Activated CD4-positive, alpha-beta T cell treated with anti-CD3 and anti-CD28 coated beads, Interleukin-2, amount 50 U/mL, for 16 hours (primary cell): ENCODE results near the gene EPDR1.

Experiments used
- DNase-seq: peaks from one replicate; pipeline ENCODE4 v3.0.0-alpha.2; 2020

Gene EPDR1

DNA sequence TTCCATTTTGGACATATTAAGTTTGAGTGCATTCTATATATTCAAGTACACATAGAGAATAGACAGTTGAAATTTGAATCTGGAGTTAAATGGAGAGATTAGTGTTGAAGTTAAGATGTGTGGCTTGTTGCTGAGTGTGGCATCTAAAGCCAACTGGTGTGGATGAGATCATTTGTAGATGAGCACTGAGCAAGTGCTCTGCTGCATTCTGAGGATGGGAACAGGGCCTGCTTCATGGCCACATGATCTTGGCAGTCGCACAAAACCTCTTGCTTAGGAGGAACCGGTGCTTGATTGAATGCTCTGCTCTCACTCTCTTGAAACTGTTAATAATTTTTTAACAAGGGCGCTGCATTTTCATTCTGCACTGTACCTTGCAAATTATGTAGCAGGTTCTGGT is 62.0 kb downstream of the EPDR1 start:
- no peak for DNase-seq

DNA sequence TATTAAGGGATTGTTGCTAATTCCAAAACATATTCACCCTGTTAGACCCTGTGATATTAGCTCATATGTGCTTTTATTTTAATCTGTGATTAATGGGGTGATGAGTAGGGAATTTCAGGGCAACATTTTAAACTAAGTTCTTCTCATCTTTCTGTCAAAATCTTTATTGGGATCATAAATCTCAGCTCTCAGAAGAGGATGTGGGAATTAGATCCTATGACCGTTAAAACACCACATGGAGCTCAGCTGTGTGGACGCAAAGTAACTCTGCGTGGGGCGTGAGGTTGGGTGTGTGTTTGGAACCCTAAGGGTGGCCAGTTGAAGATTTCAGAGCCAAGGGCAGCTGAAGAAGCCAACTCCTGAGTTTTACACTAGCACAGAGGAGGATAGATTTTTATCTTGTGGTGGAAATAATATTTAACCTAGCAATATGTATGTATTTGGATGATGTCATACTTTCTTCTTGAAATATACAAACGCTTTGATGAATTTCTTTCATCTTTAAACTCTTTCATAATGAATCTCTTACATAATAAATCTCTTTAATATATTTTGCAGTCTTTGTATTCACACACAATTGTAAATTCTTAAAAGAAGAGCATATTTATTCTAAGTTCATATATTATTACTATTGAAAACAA is 64.4 kb downstream of the EPDR1 start:
- DNase-seq, result no peak

DNA sequence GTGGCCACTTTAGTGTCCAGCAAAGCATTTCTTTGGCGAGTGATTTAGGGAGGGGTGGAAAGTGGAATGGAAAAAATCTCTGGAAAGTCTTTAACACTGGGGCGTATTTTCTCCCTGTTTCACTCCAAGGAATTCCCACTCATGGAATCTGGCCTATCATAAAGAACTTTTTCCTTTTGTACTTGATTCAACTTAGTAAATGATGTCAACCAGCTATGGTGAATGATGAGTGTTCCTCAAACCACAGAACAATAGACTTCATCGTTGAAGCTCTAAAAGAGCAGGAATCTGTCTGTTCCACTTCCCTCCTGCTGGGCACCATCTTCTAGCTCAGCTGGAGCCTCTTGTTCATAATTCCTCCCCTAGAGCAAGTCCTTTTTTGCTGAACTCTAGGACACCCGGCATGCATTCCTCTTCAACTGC is 66.5 kb downstream of the EPDR1 start:
- no peak for DNase-seq

DNA sequence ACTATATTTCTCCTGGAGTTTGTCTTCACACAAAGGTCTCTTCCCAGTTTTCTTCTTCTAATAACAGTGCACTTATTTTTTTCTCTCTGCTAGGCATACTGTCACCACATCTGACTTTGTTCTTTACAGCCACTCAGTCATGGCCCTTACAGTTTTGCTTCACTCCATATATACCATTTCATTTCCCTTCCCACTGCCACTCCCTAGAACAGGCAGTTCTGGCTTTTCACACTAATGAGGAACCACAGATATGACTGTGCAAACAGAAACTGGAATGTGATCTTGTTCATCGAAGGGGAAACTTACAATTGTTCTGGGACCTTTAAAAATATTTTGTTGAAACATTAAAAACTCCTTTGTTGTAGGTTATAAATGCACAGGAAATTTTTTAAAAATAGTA is 67.3 kb downstream of the EPDR1 start:
- no peak for DNase-seq

DNA sequence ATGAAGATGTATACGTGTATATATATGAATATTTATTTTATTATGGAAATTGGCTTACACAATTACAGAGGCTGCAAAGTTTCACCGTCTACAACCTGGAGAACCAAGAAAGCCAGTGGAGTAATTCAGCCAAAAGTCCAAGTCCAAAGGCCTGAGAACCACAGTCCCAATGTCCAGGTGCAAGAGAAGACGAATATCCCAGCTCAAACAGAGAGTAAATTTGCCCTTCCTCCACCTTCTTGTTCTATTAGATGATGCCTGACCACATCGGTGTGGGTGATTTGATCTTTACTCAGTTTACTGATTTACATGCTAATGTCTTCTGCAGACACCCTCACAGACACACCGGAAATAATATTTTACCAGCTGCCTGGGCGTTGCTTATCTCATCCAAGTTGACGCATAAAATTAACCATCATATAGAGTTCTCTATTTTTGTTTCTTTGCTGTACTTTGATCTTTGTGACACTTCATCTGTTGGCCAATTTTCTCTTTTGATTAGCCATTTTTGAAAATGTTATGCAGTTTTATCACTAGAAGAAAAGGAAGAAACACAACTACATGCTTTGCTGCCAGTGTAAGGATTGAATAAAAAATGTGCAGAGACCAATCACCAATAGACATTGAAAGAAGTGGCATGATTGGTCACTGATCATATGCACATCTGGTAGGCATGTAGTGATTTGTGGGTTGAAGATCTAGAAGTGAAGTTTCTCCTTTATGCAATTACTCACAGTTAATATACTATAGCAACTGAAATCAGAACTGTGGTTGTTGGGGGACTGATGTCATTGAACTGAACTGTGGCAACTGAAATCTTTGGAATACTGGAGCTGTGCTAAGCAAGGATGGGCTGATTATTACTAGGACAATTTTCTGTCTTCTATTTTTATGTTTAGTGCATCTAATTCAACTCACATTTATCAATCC is 68.5 kb downstream of the EPDR1 start:
- no peak for DNase-seq

DNA sequence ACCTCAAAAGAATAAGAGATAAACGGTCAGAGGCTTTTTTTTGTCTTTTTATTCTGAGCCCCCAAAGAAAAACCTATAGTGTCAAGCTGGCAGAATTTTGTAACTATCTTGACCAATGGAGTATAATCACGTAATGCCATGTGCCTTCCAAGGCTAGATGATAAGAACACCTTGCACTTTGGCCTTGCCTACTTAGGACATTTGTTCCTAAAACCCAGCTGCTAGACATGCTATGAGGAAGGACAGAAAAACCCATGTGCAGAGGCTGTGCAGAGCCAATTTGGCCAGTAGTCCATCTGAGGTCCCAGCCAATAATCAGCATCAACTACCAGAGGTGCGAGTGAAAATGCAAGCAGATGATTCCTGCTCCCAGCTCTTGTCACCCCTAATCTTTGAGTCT is 69.9 kb downstream of the EPDR1 start:
- no peak for DNase-seq

DNA sequence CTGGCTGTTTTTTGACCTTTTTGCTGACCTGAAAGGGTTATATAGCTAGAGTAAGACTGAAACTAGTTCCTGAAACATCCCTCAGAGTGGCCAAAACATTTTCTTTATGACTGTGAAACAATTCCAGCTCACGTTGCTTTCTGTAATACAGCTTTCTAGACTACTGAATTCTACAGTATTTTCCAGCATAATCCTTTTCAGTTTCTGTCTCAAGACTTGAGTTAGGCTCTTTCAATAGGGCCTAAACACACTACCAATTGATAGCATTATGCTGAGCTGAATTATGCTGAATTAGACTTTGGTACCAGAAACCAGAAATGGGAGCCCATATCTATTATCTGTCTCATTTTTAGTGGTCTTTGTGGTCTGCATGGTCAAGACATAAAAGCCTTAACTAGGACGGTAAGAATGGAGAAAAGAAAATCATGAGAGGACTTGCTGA is 72.6 kb downstream of the EPDR1 start:
- DNase-seq, result no peak

DNA sequence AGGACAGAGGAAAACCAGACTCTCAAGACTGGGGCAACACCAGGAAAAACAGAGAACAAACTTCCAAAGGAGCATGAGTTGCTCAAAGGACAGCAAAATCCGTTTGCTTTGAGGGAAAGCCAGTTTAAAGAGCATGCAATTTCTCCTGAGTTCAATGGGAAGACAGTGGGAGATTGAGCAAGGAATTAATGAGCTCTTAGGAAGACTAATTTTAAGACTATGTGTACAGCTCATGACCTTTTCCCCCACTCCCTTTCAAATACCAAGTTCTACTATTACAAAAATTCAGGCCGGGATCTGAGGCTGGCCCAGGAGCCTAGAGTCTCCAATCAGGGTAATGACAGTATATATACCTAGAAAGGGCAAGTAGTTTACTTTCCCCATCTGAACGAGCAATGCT is 79.2 kb downstream of the EPDR1 start:
- DNase-seq, result no peak

DNA sequence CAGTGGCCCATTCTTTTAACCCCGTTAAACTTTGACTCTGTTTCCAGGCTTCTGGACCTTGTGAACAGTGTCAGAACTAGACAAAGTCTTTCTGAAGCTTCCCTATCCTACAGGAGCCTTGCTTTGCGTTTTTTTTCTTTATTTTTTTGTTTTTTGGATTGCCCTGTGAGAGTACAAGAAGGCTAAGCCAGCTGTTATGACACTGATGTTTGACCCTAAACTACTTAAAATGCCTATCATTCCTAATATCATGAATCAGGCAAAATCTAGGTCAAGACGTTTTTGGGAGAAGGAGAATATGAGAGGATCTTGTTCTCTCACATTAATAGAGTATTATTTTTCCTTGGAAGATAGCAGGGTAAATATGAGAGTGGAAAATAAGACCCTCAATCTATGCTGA is 79.8 kb downstream of the EPDR1 start:
- DNase-seq, result no peak
